ENCODE results near the gene GALNT3.

DNA sequence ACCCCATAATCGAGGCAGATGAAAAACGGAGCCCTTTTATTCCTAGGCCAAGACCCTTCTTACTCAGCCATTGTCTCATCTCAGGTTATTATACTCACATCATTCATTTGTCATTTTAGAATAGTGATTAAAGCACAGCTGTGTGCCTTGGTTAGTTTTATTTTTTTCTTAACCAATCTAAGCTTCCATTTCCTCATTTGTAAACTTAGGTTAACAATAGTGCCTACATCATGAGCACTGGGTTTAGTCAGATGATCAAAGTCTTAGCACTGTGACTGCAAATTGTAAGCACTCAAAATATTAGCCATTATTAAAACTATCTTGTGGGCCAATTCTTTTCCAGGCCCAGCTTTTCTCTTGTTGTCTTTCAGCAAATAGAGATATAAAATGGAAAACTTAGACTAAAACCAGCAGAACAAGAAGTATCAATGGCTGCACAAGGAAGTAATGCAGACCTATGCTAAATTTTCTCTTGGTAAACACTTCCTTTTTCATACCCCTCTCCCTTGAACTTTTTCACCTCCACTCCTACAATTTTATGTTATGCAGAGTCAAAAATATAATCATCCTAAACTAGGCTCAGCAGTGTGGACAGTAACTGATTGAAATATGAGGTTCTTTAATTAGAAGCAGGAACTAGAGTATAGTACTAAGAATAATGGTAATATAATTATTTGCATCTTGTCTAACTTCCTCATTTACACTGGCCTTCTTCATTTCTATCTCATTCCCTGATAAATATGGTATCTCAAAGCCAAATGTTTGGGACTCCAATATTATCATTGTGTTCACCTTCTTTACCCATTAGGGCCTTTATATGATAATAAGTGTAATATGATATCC, 21.5 kb upstream of the GALNT3 start:
- TF ChIP-seq, protein P1, sequence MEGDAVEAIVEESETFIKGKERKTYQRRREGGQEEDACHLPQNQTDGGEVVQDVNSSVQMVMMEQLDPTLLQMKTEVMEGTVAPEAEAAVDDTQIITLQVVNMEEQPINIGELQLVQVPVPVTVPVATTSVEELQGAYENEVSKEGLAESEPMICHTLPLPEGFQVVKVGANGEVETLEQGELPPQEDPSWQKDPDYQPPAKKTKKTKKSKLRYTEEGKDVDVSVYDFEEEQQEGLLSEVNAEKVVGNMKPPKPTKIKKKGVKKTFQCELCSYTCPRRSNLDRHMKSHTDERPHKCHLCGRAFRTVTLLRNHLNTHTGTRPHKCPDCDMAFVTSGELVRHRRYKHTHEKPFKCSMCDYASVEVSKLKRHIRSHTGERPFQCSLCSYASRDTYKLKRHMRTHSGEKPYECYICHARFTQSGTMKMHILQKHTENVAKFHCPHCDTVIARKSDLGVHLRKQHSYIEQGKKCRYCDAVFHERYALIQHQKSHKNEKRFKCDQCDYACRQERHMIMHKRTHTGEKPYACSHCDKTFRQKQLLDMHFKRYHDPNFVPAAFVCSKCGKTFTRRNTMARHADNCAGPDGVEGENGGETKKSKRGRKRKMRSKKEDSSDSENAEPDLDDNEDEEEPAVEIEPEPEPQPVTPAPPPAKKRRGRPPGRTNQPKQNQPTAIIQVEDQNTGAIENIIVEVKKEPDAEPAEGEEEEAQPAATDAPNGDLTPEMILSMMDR (conservative IDR thresholded peaks at IDR 0.05): no peak
- no peak for TF ChIP-seq EZH2 (IDR thresholded peaks at IDR 0.05; ENCODE audit: low read depth)
